GM21619 (cell line): Measurements from ENCODE around the gene SLC6A17.

Source experiments
- ATAC-seq: cut with Tn5 transposase; IDR thresholded peaks from one replicate; pipeline ENCODE4 v1.9.1; 2021; ENCODE audit not compliant: unreplicated experiment

The SLC6A17 gene

DNA sequence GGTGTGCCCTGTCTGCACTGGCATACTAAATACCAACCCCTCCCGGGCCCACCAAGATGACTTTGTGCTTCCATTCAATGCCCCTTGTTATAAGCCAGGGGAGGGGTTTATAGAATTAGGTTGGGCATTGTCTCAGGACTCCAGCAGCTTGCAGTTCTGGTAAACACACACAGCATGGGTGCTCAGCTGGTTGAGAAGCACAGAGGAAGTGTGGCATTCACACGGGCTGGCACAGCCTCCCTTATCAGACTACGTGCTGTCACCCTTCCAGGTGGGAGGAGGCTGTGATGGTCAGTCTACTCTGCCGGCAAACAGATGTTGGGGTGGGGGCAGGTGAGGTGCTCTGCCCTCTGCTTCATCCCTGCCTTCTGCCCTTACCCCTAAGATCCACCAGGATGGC is 15.0 kb upstream of the SLC6A17 start:
- ATAC-seq = no peak

DNA sequence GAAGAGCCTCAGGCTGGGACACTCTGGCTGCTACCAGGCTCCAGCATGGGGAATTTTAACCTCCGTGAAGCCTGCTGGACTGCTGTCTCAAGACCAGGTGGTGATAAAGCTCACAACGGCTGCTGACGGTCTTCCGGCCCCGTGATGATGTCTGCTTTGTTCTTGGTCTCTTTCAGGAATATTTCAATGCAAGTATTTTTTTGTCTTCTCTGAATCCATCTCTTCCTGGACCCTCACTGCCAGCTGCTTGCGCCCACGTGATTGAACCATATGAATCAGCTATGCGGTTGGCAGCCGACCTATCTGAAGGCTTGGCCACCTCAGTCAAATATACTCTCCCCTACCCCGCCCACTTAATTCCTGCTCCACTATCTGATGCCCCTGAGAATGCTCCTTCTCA is 14.6 kb upstream of the SLC6A17 start:
- no peak for ATAC-seq

DNA sequence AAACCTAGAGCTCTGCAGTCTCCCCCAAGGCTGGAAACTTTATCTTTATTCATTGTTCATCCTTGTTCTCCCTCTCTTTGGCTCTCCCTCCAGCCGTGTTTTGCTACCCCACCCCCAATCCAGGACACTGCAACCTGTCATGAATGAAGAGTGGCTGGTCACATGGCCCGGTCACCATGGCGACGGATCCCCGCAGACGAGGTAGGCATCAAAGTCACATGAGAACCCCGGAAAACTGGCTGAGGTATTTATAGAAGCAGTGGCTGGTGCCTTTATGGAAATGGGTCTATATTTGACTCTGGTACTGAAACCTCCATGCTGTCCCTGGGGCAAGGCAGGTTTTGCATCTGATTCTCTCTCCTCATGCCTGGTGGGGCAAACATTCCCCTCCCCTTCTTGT is 13.4 kb upstream of the SLC6A17 start:
- ATAC-seq = no peak

DNA sequence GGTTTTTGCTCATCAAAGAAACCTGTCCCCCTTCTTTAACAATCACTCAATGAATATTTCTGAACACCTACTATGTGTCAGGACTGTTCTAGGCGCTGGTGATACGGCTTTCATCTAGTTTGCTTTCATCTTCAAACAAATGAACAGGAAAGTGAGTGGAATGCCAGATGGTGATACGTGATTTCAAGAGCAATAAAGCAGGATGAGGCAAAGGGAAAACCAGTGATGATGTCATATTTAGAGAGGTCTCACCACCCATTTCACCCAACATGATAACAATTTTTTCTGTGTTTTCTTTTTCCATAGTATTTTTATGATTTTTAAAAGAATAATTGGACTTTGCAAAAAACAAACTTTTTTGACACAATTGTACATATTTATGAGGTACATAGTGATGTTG is 11.3 kb upstream of the SLC6A17 start:
- no peak for ATAC-seq

DNA sequence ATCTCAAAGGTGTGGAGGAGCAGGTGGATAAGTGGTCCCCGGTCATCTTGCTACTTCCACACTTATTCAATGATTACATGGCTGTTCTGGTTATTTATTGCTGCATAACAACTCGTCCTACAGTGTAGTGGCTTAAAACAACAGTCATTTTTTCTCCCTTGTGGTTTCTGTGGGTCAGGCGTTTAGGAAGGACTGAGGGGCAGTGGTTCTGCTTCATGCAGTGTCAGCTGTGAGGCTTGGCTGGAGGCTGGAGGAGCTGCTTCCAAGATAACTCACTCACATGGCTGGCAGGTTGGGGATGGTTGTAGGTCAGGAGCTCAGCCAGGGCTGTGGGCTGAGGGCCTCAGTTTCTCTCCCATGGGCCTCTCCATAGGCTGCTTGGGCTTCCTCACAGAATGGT is 5.9 kb upstream of the SLC6A17 start:
- no peak for ATAC-seq

DNA sequence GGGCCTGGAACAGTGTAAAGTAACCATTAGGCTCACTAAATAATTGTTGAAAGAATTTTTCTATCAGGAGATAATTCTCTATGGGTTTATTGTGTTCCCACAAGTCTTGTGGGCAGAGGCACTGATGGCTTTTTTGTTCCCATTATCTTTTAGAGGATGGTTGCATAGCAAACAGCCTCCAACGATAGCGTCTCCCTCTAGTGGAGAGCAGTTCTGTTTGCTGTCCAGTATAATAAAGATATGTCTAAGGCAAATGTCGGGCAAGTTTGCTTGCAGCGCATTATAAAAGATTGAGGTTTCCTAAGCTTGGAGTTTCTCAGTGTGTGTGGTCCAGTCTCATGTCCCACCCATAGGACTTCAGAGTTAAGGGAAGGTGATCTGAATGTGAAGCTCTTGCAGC is 1.3 kb upstream of the SLC6A17 start:
- no peak for ATAC-seq

DNA sequence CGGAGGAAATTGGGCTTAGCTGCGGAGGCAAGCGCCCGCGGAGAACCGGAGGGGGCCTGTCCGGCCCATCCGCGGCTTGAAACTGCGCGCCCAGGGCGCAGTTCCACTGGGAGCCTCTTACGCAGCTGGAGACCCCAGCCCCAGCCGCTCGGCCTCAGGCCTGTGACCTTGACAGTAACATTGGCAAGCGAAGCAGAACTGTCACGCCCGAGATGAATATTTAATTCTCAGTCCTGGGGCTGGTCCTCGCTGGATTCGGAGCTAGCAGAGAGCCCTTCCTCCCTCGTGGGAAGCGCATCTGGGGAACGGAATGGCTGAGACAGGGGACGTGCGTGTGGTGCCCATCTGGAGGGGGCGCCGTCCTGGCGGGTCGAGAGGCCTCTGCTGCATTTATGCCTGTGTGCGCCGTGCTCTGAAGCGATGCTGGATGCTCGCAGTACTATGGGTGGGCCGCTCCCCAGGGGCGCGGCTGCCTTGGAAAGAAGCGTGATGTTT is 928 bp downstream of the SLC6A17 start:
- no peak for ATAC-seq

DNA sequence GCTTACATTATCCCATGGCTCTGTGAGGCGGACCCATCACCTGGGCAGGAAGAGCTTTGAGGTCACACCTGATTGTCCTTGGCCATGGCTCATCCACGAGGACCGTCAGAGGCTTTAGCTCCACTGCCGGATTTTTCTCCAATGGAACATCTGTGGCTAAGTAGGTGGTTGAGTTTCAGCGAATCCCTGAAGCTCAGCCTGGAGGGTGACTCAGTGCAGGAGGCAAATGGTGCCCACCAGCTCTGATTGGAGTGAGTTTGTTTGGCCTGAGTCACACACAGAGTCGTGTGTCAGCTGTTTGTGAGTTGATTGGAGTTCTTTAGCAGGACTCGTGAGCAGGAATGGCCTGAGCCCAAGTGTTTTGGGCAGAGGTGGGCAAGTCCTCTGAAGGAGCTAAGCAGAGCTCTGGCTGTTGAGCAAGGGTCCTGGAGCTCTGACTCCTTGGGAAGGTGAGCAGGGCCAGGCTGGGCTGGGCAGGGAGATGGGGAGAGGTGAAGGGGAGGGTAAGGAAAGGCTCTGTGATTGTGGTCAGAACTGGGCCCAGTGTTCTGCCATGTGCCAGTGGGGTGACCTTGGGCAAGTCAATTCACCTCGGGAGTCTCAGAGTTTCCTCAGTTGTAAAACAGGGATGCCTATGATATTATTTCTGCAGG is 2.0 kb downstream of the SLC6A17 start:
- ATAC-seq = no peak

DNA sequence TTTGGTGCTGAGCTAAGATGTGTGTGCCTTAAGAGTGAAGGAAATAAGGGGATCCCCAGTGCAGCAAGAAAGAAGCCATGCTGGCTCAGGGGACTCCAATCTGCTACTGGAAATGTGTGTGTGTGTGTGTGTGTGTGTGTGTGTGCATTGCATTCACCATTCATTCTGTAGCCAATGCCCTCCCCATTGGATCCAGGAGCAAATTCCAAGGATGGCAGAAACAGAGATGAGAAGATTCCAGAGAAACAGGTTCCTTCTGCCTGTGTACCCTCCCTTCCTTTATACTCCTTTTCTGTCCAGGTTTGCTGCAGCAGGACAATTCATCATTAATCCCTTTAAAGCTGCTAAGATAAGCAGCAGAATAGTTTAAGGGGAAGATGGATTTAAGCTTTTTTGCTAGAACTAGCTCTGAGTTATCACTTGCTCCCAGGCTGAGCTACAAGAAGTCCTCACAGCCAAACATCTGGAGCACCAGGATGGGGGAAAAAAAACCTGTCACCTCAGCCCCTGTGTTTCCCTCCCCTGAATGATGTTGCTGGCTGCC is 3.2 kb downstream of the SLC6A17 start:
- ATAC-seq = no peak

DNA sequence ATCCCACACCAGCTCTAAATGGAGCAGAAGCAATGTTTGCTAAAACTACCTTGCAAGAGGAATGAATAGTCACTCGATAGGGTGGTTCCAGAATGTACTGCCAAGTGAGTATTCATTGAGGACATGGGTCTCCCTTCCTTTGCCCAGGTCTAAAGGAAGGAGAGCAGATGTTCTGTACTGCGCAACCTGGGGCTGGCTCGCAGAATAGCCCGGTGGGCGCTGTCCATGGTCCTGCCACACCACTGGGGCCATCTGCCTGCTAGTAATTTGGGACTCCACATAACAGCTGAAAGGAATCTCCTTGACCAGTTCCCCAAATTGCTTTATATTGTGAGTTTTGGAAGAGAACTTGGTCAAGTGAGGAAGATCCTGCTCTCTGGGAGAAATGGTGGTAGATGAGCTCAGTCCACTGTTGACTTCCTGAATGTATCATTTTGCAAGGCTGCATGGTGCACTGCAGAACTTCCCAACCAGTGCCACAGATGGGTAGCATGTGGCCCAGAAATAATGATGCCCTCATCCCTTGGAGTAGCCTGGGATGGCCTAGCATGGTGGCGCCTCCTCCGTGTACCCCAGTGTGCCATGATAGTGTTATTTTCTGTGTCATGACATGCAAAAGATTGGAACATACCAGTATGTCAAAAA is 5.7 kb downstream of the SLC6A17 start:
- ATAC-seq = no peak

DNA sequence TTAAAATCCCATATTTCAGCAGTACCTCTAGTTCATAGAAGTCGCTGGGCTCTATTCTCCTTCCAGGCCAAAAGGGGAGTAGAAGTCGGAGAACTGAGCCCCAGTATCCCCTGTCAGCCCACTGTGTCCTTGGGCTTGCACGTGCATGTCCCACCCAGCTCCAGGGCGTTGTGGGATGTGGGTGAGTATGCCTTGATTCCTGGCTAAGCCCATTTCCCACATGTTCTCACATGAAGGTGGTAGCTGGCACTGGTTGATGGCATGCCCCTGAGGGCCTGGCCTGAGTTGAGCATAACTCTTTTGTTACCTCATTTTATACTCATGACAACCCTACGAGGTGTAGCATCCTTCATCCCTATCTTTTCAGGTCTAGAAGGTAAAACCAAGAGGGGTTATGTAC is 8.0 kb downstream of the SLC6A17 start:
- no peak for ATAC-seq

DNA sequence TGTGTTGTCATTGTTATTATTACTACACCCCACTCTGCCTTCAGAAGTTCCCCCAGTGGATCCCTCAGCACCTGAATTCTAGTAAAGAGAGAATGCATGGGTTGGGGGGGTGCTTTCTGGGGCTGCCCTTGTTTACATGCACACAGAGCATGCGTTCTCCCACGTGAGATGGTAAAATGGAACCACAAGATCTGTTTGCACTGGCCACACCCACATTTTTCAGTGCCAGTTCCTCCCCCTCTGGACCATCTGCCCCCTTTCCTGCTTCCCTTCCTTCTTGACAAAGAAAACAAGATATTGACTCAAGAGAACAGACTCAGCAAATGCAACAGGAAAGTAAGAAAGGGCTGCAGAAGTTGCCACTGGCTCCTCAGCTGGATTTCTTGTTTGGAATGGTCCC is 8.9 kb downstream of the SLC6A17 start:
- ATAC-seq = no peak

DNA sequence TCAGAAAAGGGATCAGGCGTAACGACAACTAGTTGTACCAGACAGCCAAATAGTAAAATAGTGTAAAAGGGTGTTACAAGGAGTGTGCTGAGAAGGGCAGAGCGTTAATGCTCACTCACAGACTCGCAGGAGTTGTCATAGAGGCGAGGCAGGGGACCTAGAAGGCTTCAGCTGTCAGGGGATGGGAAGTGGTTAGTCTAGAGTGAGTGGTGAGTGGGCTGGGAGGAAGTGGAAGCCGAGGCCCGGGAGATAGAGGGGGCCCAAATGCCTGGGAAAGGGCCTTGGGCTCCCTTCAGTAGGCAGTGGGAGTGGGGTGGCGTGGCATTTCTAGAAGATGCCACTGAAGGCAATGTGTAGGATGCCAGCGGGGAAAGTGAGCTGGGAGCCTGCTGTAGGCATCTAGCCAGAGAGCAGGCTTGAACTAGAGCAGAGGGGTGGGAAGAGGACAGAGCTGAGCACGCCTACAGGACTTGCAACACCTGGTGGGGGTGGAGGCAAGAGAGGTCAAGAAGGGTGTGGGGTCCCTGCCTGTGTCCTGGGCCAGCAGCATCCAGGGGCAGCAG is 10.3 kb downstream of the SLC6A17 start:
- no peak for ATAC-seq

DNA sequence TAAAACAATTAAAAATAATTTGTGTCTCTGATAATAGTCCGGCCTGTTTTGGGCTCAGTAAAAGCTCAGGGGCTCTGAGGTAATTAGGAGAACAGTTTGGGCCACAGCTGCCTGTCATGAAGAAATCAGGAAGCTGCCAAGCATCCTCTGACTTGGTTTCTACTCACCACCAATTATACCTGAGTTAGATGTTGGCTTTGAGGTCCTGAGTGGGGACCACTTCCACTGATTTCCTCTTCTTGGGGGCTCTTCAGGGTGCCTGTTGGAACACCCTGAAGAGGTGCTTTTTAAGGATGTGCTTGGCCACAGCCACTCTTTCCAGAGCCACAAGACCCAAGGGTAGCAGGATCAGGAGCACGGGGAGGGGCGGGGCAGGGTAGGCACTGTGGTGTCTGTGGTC is 10.9 kb downstream of the SLC6A17 start:
- ATAC-seq = no peak

DNA sequence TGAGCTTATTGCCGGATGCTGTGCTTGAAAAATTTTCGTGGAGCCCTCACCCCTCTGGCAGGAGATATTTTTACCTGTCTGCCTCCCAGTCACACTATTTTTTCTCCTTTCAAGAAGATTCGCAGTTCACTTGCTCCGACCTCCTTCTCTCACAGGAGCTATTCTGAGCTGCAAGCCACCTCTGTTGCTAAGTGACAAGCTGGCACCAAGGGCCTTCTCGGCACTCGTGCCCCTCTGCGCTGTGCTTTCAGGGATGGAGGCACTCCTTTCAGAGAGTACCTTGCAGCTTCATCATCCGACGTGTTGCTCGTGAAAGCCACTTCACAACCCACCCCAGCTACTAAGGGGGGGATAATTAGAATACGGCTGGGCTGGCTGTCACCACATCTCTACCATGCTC is 11.6 kb downstream of the SLC6A17 start:
- ATAC-seq = no peak

DNA sequence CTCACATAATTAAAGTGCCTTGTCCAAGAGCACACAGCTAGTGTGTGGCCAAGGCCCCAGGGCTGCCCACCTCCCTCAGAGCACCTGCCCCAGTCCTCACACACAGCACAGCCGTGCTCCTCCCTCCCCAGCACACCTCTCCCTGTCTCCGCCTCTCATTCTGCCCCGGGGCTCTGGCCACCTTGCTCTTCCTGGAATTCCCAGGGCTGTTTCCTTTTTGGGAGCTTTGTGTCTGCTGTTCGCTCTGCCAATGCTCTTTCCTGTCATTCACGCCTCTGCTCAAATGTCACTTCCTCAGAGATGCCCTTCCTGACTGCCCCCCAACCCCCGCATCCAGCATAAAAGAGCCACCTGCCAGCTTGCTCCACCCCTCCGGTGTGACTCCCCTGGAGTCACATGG is 13.3 kb downstream of the SLC6A17 start:
- no peak for ATAC-seq

DNA sequence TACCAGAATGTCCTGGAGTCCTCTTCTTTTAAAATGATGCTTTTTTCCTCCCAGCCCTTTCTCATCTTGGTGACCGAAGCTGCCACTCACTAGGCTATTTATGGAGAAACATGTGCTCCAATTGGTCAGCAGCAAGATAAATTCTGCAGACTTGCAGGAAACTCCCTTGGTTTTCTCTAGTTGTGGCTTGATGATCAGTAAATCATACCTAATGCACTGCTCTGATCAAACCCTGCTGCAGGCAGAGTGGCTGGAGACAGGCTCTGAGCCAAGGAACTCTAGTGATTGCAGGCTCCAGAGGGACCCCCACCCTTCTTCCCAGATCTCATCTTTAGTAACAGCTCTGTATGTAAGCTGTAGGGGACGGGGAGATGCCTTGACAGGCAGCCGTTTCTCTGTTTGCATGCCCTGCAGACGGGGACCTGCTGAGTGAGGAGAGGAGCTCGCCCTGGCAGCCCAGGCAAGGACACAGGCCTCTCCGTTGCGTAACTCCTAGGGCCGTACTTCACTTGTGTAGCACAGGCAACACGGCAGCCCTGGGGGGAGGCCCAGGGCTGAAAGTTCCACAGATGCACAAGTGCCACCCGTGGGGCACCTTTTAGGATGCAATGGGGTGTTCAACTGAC is 14.5 kb downstream of the SLC6A17 start:
- no peak for ATAC-seq

DNA sequence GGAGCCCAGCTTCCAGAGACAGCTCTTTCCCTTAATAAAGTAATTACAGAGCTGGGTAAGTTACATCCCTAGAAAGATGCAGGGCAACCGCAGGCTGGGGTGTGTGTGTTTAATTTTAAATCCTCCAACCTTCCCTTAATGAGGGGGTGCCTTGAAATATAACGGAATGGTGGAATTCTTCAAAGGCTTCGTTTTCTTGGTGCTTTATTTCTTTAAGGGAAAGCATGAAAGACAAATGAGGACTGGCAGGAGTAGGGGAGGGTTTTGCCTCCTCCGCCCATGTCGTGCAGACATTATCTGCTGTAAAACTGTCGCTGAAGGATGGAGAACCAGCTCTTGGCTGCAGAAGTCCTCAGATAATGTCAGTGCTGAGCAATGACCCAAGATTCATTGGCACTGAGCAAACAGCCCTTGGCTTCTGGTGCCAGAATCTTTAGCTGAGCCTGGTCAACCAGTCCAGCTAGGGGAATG is 15.5 kb downstream of the SLC6A17 start:
- no peak for ATAC-seq

DNA sequence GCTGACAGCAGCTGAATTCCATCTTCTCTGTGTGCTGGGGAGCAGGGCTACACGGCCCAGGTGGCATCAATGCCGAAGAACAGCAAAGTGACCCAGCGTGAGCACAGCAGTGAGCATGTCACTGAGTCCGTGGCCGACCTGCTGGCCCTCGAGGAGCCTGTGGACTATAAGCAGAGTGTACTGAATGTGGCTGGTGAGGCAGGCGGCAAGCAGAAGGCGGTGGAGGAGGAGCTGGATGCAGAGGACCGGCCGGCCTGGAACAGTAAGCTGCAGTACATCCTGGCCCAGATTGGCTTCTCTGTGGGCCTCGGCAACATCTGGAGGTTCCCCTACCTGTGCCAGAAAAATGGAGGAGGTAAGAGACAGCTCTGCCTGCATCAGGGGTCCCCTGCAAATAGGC is 16.6 kb downstream of the SLC6A17 start:
- no peak for ATAC-seq

DNA sequence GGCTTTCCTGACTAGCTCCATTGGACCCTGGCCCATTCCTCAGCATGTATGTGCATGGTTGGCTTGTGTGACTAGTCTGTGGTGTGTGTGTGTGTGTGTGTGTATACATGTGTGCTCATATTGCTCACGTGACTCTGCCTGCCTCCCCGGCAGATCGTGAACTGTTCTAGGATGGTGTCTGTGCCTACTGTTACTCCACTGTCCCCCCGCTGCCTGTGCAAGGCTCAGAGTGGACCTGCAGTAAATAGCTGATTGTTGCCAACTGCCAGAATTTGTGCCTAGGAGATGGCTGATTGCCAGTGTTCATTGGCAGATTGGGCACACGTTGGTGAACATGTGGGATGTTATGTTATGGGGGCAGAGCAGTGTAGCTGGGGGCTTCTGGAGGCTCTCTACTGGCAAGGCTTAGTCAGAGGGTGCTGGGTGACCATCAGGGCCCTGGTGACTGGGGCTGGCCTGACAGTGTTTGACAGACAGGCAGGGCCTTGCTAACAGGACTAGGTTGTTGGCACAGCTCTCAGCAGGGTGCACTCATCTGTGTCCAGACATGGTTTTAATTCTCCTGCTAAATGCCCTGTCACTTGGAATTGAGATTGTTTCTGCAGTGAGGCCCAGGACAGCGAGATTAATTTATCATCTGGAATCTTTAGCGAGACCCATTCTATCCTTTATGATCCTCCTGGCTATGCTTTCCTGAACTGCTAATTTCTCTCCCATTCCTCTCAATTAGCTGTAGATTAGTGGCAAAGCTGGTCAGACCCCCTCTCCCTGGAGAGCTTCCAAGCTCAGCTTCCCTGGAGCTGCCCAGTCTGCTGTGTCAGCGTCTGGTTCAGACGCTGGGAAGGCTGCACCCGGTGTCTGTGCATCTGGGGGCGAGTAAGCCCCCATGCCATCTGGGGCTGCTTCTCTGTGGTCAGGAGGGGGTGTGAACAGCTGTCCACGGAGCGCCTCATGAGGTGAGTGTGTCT is 20.8 kb downstream of the SLC6A17 start:
- ATAC-seq = no peak

DNA sequence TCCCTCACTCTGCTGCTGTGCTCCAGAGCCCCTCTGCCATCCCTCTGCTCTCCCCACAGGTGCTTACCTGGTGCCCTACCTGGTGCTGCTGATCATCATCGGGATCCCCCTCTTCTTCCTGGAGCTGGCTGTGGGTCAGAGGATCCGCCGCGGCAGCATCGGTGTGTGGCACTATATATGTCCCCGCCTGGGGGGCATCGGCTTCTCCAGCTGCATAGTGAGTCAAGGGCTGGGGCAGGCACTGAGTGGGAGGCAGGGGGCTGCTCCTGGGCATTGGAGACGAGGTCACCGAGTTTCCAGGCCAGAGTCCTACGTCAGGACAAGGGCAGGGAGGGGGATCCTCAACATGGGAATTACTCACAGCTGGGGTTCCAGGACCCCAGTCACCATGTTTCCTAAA is 21.7 kb downstream of the SLC6A17 start:
- ATAC-seq = no peak
